WTC11 (cell line): ENCODE data around the gene FEN1.

Experiments used
- FOXK1 ChIP-seq: sonication (generic); formaldehyde crosslinking; IDR thresholded peaks from 2 replicates; pipeline ENCODE4 v1.8.0; 2022; ENCODE audit warnings: mild to moderate bottlenecking, moderate library complexity, missing genetic modification reagents
- SMAD3 ChIP-seq: sonication (generic); formaldehyde crosslinking; IDR thresholded peaks from 2 replicates; pipeline ENCODE4 v1.8.0; 2022; ENCODE audit warnings: missing genetic modification reagents, mild to moderate bottlenecking, borderline replicate concordance
- ZNF232 ChIP-seq: sonication (generic); formaldehyde crosslinking; IDR thresholded peaks from 2 replicates; pipeline ENCODE4 v1.8.0; 2022; ENCODE audit warnings: mild to moderate bottlenecking, missing genetic modification reagents
- ZNF423 ChIP-seq: fragments of 250-450 bp; sonication (Bioruptor Pico); IDR thresholded peaks from 2 replicates; pipeline ENCODE4 v2.1.2; 2022; ENCODE audit warnings: mild to moderate bottlenecking, moderate library complexity
- TF ChIP-seq, protein P1 (sequence below): fragments of 200-600 bp; IDR thresholded peaks from 2 replicates; pipeline ENCODE4 v1.8.0; 2022; ENCODE audit warnings: antibody characterized with exemption
- TF ChIP-seq, protein P2 (sequence below): sonication (generic); formaldehyde crosslinking; IDR thresholded peaks from 2 replicates; pipeline ENCODE4 v1.8.1; 2023; ENCODE audit warnings: mild to moderate bottlenecking, moderate library complexity, missing genetic modification reagents
- TF ChIP-seq, protein P3 (sequence below): sonication (generic); formaldehyde crosslinking; IDR thresholded peaks from 2 replicates; pipeline ENCODE4 v1.8.0; 2023; ENCODE audit warnings: missing genetic modification reagents

DNA sequence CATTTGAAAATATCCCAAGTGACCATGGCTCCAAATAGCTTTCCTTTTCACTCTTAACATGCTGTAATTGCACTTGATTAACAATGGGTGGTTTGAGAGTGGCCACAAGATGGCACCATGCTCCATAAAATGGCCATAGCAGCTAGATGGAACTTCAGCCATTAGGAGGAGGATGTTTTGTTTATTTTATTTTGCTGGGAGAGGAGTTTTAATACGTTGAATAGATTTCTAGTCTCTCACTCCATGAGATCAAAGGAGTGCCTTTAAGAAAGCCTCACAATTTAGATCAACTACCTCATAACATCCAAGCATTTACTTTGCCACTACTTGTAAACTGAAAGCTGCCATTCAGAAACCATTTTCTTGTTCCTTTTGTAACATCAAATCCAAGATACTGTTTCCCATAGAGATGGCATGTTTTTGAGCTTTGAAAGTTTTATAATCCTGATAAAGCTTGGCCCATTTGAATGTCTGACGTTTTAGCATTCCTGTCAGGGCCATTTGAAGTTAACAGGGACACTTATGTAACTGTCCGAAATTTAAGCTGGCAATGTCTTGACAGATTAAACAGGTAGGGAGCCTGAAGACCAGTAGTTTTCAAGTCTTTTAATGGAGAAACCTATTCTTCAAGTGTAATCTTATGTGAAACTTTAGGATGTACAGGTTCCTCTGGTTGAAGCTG is 4.7 kb downstream of the FEN1 start:
- TF ChIP-seq, protein P1, sequence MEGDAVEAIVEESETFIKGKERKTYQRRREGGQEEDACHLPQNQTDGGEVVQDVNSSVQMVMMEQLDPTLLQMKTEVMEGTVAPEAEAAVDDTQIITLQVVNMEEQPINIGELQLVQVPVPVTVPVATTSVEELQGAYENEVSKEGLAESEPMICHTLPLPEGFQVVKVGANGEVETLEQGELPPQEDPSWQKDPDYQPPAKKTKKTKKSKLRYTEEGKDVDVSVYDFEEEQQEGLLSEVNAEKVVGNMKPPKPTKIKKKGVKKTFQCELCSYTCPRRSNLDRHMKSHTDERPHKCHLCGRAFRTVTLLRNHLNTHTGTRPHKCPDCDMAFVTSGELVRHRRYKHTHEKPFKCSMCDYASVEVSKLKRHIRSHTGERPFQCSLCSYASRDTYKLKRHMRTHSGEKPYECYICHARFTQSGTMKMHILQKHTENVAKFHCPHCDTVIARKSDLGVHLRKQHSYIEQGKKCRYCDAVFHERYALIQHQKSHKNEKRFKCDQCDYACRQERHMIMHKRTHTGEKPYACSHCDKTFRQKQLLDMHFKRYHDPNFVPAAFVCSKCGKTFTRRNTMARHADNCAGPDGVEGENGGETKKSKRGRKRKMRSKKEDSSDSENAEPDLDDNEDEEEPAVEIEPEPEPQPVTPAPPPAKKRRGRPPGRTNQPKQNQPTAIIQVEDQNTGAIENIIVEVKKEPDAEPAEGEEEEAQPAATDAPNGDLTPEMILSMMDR: peak; percentile 36; the same call in 1 of the 2 replicates
- TF ChIP-seq ZNF423 (CRISPR knock-in tag) (no peak), FOXK1 (no peak), ZNF232 (CRISPR knock-in tag) (no peak), SMAD3 (no peak)
- TF ChIP-seq, protein P2, sequence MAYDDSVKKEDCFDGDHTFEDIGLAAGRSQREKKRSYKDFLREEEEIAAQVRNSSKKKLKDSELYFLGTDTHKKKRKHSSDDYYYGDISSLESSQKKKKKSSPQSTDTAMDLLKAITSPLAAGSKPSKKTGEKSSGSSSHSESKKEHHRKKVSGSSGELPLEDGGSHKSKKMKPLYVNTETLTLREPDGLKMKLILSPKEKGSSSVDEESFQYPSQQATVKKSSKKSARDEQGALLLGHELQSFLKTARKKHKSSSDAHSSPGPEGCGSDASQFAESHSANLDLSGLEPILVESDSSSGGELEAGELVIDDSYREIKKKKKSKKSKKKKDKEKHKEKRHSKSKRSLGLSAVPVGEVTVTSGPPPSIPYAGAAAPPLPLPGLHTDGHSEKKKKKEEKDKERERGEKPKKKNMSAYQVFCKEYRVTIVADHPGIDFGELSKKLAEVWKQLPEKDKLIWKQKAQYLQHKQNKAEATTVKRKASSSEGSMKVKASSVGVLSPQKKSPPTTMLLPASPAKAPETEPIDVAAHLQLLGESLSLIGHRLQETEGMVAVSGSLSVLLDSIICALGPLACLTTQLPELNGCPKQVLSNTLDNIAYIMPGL (CRISPR knock-in tag): no peak
- TF ChIP-seq, protein P3, sequence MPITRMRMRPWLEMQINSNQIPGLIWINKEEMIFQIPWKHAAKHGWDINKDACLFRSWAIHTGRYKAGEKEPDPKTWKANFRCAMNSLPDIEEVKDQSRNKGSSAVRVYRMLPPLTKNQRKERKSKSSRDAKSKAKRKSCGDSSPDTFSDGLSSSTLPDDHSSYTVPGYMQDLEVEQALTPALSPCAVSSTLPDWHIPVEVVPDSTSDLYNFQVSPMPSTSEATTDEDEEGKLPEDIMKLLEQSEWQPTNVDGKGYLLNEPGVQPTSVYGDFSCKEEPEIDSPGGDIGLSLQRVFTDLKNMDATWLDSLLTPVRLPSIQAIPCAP (CRISPR knock-in tag): no peak
